Measurements from ENCODE around the gene RALGAPB.

DNA sequence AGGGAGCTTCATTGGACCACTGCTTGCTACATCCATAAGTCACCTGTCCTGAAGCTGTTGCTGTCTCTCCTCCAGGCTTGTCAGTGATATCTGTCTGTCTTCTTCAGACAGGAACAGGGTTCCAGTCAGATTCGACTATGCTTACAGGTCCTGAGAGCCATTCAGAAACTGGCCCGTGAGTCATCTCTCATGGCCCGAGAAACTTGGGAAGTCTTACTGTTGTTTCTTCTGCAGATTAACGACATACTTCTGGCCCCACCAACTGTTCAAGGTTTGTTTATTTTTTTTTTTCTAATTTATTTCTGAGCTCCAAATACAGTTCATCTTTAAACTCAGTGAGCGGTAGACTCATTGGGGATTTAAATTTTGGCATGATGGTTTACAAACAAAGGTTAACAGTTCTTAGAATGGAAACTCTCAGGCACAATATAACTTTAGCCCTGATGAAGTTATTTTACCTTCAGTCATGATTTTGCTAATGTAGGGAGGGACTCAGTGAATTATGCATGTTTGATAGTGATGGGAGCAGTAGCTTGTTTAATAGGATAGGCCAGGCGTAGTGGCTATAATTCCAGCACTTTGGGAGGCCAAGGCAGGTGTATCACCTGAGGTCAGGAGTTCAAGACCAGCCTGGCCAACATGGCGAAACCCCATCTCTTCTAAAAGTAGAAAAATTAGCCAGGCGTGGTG is 24.7 kb downstream of the RALGAPB start:
- TF ChIP-seq, protein P1, sequence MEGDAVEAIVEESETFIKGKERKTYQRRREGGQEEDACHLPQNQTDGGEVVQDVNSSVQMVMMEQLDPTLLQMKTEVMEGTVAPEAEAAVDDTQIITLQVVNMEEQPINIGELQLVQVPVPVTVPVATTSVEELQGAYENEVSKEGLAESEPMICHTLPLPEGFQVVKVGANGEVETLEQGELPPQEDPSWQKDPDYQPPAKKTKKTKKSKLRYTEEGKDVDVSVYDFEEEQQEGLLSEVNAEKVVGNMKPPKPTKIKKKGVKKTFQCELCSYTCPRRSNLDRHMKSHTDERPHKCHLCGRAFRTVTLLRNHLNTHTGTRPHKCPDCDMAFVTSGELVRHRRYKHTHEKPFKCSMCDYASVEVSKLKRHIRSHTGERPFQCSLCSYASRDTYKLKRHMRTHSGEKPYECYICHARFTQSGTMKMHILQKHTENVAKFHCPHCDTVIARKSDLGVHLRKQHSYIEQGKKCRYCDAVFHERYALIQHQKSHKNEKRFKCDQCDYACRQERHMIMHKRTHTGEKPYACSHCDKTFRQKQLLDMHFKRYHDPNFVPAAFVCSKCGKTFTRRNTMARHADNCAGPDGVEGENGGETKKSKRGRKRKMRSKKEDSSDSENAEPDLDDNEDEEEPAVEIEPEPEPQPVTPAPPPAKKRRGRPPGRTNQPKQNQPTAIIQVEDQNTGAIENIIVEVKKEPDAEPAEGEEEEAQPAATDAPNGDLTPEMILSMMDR (IDR thresholded peaks at IDR 0.05; ENCODE audit: insufficient read depth, low read length, poor library complexity, severe bottlenecking), result no peak
- TF ChIP-seq EZH2phosphoT487 (conservative IDR thresholded peaks at IDR 0.05; ENCODE audit: low read length), result no peak
